A549 (cell line): ENCODE data around the gene SLFN12L. TPM values are rescaled to one million over a fixed set of nuclear protein-coding genes. Genes with fewer than 3 reads are reported as not detected.

Experiments
- ATAC-seq, 2 experiments: fragments of 200-7000 bp in 1 of 2; fragments of >200 bp in 1 of 2; cut with Nextera tagmentation in 1 of 2; cut with Tn5 transposase in 1 of 2; 3 replicates each; pipeline versions ENCODE4 v1.8.0 to v1.9.1; 2018 to 2020; ENCODE audit warnings: mild to moderate bottlenecking in 1 of 2, moderate library complexity in 1 of 2
- CTCF ChIA-PET: fragments of 300-600 bp; sonication (Branson Sonifier 250); formaldehyde crosslinking; extraction: SDS; loops from one replicate; lab custom pipeline; 2021; ENCODE audit warnings: antibody characterized with exemption, inconsistent platforms; lab: Yijun Ruan, JAX
- POLR2A ChIA-PET: fragments of 350-600 bp; formaldehyde crosslinking; extraction: SDS; loops from one replicate; lab custom pipeline; 2021; ENCODE audit warnings: antibody characterized with exemption, inconsistent platforms; lab: Yijun Ruan, JAX
- DNase-seq, 2 experiments: peaks; one replicate each; pipeline versions ENCODE4 v3.0.0 to v3.0.0-alpha.2; 2011 to 2016; ENCODE audit warnings: low read depth in 1 of 2, low spot score in 1 of 2
- FAIRE-seq: peaks from 2 replicates; lab custom pipeline; 2011; peaks lifted over from hg19 to GRCh38; lab: Jason Lieb, UNC
- H3K27ac ChIP-seq, 2 experiments: fragments of >200 bp; sonication (Bioruptor Twin); formaldehyde crosslinking; 3 replicates each; pipeline ENCODE4 v1.5.1; 2016 to 2017
- H3K4me1 ChIP-seq: fragments of >200 bp; sonication (Bioruptor Twin); formaldehyde crosslinking; 3 replicates; pipeline ENCODE4 v1.6.1; 2016
- H3K4me2 ChIP-seq: fragments of >200 bp; sonication (Bioruptor Twin); formaldehyde crosslinking; 3 replicates; pipeline ENCODE4 v1.6.1; 2016
- H3K4me3 ChIP-seq: fragments of >200 bp; sonication (Bioruptor Twin); formaldehyde crosslinking; 3 replicates; pipeline ENCODE4 v1.5.1; 2016
- H3K9me3 ChIP-seq: fragments of >200 bp; sonication (Bioruptor Twin); formaldehyde crosslinking; 3 replicates; pipeline ENCODE4 v1.6.1; 2016
- ATOH8 ChIP-seq: fragments of 250-450 bp; sonication (Bioruptor Pico); IDR thresholded peaks from 2 replicates; pipeline ENCODE4 v1.5.0; 2020; ENCODE audit warnings: low read depth, mild to moderate bottlenecking, moderate library complexity
- BCL3 ChIP-seq: fragments of >200 bp; sonication (Bioruptor Twin); formaldehyde crosslinking; IDR thresholded peaks from 3 replicates; pipeline ENCODE4 v1.6.1; 2016
- BHLHE40 ChIP-seq: IDR thresholded peaks from 2 replicates; pipeline ENCODE4 v1.6.1; 2012; ENCODE audit warnings: low read depth, low read length, inconsistent platforms
- CEBPB ChIP-seq, 2 experiments: fragments of >200 bp in 1 of 2; sonication (Bioruptor Twin) in 1 of 2; formaldehyde crosslinking in 1 of 2; IDR thresholded peaks; 2 replicates each; pipeline ENCODE4 v1.6.1; 2012 to 2016
- E2F6 ChIP-seq: IDR thresholded peaks from 2 replicates; pipeline ENCODE4 v1.6.1; 2012; ENCODE audit warnings: low read depth, borderline replicate concordance
- HOXB13 ChIP-seq: fragments of 250-450 bp; sonication (Bioruptor Pico); IDR thresholded peaks from 2 replicates; pipeline ENCODE4 v1.5.0; 2020; ENCODE audit warnings: low read depth, mild to moderate bottlenecking, moderate library complexity
- HOXB5 ChIP-seq: fragments of 250-450 bp; sonication (Bioruptor Pico); IDR thresholded peaks from 2 replicates; pipeline ENCODE4 v1.5.0; 2020; ENCODE audit warnings: mild to moderate bottlenecking, moderate library complexity
- JUN ChIP-seq, 2 experiments: fragments of >200 bp; sonication (Bioruptor Twin); formaldehyde crosslinking; IDR thresholded peaks; 2 replicates in 1 of 2; 3 replicates in 1 of 2; pipeline ENCODE4 v1.6.1; 2016 to 2017
- KDM5A ChIP-seq: fragments of 200-600 bp; sonication (generic); IDR thresholded peaks from 2 replicates; pipeline ENCODE4 v1.6.1; 2016; ENCODE audit warnings: antibody characterized with exemption, mild to moderate bottlenecking
- MAX ChIP-seq: IDR thresholded peaks from 2 replicates; pipeline ENCODE4 v1.6.1; 2012
- NFE2L2 ChIP-seq: fragments of 150-350 bp; conservative IDR thresholded peaks from 2 replicates; pipeline ENCODE4 v1.6.1; 2014; ENCODE audit warnings: low read length
- PBX3 ChIP-seq: IDR thresholded peaks from 2 replicates; pipeline ENCODE4 v1.6.1; 2012
- PHF8 ChIP-seq: fragments of 200-600 bp; sonication (generic); IDR thresholded peaks from 2 replicates; pipeline ENCODE4 v1.6.1; 2016; ENCODE audit warnings: low read depth, mild to moderate bottlenecking, antibody characterized with exemption, moderate library complexity, borderline replicate concordance
- POLR2A ChIP-seq: IDR thresholded peaks from 2 replicates; pipeline ENCODE4 v1.6.1; 2012; ENCODE audit warnings: mild to moderate bottlenecking, low read length
- RAD21 ChIP-seq, 2 experiments: fragments of >200 bp in 1 of 2; sonication (Bioruptor Twin) in 1 of 2; formaldehyde crosslinking in 1 of 2; IDR thresholded peaks in 1 of 2; conservative IDR thresholded peaks in 1 of 2; 2 replicates in 1 of 2; 3 replicates in 1 of 2; pipeline ENCODE4 v1.6.1; 2012 to 2018; ENCODE audit warnings: inconsistent platforms in 1 of 2
- SMC3 ChIP-seq: fragments of >200 bp; sonication (Bioruptor Twin); formaldehyde crosslinking; IDR thresholded peaks from 3 replicates; pipeline ENCODE4 v1.6.1; 2018; ENCODE audit warnings: inconsistent platforms
- ZC3H11A ChIP-seq: fragments of 450-650 bp; IDR thresholded peaks from 2 replicates; pipeline ENCODE4 v1.6.1; 2014; ENCODE audit warnings: antibody characterized with exemption, mild to moderate bottlenecking
- WGBS: methylation state at CpG from one replicate; pipeline ENCODE4 v1.1.6; 2017; ENCODE audit errors: missing lambda C conversion rate; 5-methylcytosine and 5-hydroxymethylcytosine counted together
- polyA plus RNA-seq, 4 experiments: library from polyadenylated mRNA; depleted of rRNA in 3 of 4; stranded (reverse); fragments of >200 nt; fragmentation: RNase III in 1 of 4; extraction: RNeasy Plus Mini Kit Qiagen cat#74134 plus additional on column Dnase treatment in 1 of 4; gene quantifications; 2 replicates in 3 of 4; 3 replicates in 1 of 4; pipeline ENCODE4 v1.2.3, GENCODE V29; 2011 to 2017

Gene SLFN12L
- polyA plus RNA-seq, 2 of the 4 experiments (the other 2 are of a cell fraction), result not detected

- DNase-seq (peak; percentile 89 to 93), ATAC-seq (peak; percentile 98 to 99), FAIRE-seq (peak; percentile 97)
- WGBS, result 1% methylated on average over 44 of the region's 45 CpGs
- no peak for TF ChIP-seq BHLHE40
- peak; percentile 58; the same call in 1 of the 2 replicates for TF ChIP-seq KDM5A
- peak; percentile 78 for TF ChIP-seq POLR2A
- no peak for TF ChIP-seq RAD21 (conservative IDR thresholded peaks at IDR 0.05 in 1 of 2, IDR thresholded peaks at IDR 0.05 in 1 of 2)
- peak; percentile 44; the same call in 1 of the 2 replicates for TF ChIP-seq PBX3
- TF ChIP-seq E2F6, result peak; percentile 59; the same call in 1 of the 2 replicates
- TF ChIP-seq PHF8, result peak; percentile 64; the same call in 1 of the 2 replicates
- 0 out of 2 replicates have a peak, but pooled peaks have one; percentile 44 for TF ChIP-seq HOXB5 (CRISPR knock-in tag)
- TF ChIP-seq BCL3, result peak; percentile 95
- peak; percentile 20; the same call in 1 of the 3 replicates for TF ChIP-seq SMC3
- 0 out of 4 replicates have a peak, but pooled peaks of 1 of the 2 experiments have one; percentile 10 for TF ChIP-seq CEBPB (IDR thresholded peaks at IDR 0.05)
- TF ChIP-seq NFE2L2, result no peak
- TF ChIP-seq ATOH8, result no peak
- TF ChIP-seq MAX, result peak; percentile 93
- peak; percentile 90 to 99; a peak in 4 of 5 replicates for TF ChIP-seq JUN (IDR thresholded peaks at IDR 0.05)
- 0 out of 2 replicates have a peak, but pooled peaks have one; percentile 60 for TF ChIP-seq HOXB13 (CRISPR knock-in tag)
- peak within 1 kb of the TSS; percentile 67 for H3K4me3 ChIP-seq
- CTCF ChIA-PET, result interaction anchor here (0.8 to 2.8 kb wide), 6 partner anchors 10 to 169 kb away, joined by 3 to 11 read pairs (median 5); no protein-coding TSS in a partner anchor
- peak within 1 kb of the TSS; percentile 80 for H3K4me2 ChIP-seq
- H3K4me1 ChIP-seq, result peaks cover 16% of the 10 kb centered on the region; the same call in 2 of the 3 replicates
- no peaks in the 10 kb centered on the region for H3K9me3 ChIP-seq
- H3K27ac ChIP-seq, result peak within 1 kb of the TSS; percentile 83 to 90
- POLR2A ChIA-PET, result interaction anchor here (0.6 to 2.6 kb wide), 14 partner anchors 8 to 231 kb away, joined by 3 to 43 read pairs (median 4); partner anchors contain the start of genes AP2B1 and TAF15
Observed at GRCh38 chr17:35578197-35578928, 40.9 kb upstream of the SLFN12L start, which contains the start of gene PEX12. Gene PEX12 (minus strand): TSS chr17:35578571. CDS start chr17:35578021, 550 bp downstream.

- no peak for FAIRE-seq
- 21% methylated on average over 8 of the region's 8 CpGs for WGBS
- no peak for DNase-seq
- Histone ChIP-seq H3K27ac (peak overlapping the region; percentile 83 to 90), H3K4me3 (peak overlapping the region; percentile 67), H3K9me3 (no peaks in the 10 kb centered on the region), H3K4me1 (peaks cover 16% of the 10 kb centered on the region; the same call in 2 of the 3 replicates), H3K4me2 (peak overlapping the region; percentile 80)
- ChIA-PET POLR2A (interaction anchor here (0.6 to 2.6 kb wide), 11 partner anchors 9 to 231 kb away, joined by 3 to 43 read pairs (median 5); partner anchors contain the start of genes AP2B1 and TAF15), CTCF (interaction anchor here (1.3 to 2.8 kb wide), 4 partner anchors 9 to 36 kb away, joined by 4 to 11 read pairs (median 8); no protein-coding TSS in a partner anchor)
- no peak for TF ChIP-seq ZC3H11A
- TF ChIP-seq POLR2A, result peak; percentile 25; the same call in 1 of the 2 replicates
- peak in 1 of 2 experiments; percentile 30; a peak in 3 of 6 replicates for ATAC-seq
Observed at GRCh38 chr17:35577830-35578196, 40.3 kb upstream of the SLFN12L start.
